ENCODE data around the gene APOBEC3C.
"Not testable (repeated sequence)": the region's sequence is repeated elsewhere in the genome, so short reads cannot be mapped to it uniquely, and the experiment has no call there.

- not testable (repeated sequence) for TF ChIP-seq CTCF, POLR2A (IDR thresholded peaks at IDR 0.05)
Measured at GRCh38 chr22:39031434-39032295, 17.6 kb downstream of the APOBEC3C start.

All from heart left ventricle (tissue), 13 donors.